ENCODE data around the gene SLC24A3.

SLC24A3 gene

DNA sequence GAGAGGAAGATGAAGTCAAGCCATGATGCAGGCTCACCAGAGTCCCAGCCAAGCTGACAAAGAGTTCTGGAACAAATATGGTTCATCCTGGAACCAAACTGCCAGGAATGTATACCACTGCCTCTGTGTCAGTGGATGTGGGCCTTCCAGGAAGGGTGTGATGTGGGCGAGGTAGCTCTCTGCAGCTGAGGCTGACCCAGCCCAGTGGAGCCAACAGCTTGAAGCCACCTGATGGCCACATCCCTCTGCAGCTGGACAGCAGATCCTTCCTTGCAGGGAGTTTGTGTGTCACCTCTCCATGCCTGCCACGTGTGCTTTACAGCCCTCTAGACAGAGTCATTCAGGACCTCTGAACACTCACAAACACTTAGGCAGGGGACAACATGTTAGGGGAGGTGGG is 403.6 kb downstream of the SLC24A3 start:
- Mint-ChIP-seq H3K27me3 (ENCODE audit: low read depth, poor library complexity) (peaks cover 11% of the 10 kb centered on the region), H3K4me1 (peaks cover 5% of the 10 kb centered on the region), H3K4me3 (no peak overlapping the region), H3K9me3 (no peaks in the 10 kb centered on the region), H3K27ac (no peak overlapping the region), H3K36me3 (ENCODE audit: low read depth) (no peaks in the 10 kb centered on the region)
- no peak for TF ChIP-seq CTCF (IDR thresholded peaks at IDR 0.05)
- no peak for DNase-seq

DNA sequence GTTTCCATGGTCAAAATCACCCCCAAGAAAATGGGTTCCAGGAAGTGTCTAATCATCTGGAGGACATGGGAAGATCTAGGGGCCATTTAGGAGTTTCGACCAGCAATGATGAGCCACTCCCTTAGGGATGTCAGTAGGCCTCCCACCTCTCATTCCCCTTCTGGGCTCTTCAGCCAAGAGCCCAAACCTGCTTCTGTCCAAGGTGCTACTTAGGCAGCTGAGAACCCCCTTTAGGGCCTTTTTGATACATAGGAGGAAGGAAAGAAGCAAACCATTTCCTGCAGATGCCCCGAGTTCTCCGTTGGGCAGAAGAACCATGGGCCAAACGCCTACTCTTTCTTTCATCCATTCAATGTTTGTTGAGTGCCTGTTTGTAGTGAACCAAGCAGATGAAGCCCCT is 404.2 kb downstream of the SLC24A3 start:
- no peaks in the 10 kb centered on the region for H3K9me3 Mint-ChIP-seq
- TF ChIP-seq CTCF (IDR thresholded peaks at IDR 0.05), result no peak
- no peak for DNase-seq
- no peak overlapping the region for H3K27ac Mint-ChIP-seq
- H3K36me3 Mint-ChIP-seq (ENCODE audit: low read depth), result no peaks in the 10 kb centered on the region
- peaks cover 5% of the 10 kb centered on the region for H3K4me1 Mint-ChIP-seq
- H3K27me3 Mint-ChIP-seq (ENCODE audit: low read depth, poor library complexity), result peaks cover 16% of the 10 kb centered on the region
- H3K4me3 Mint-ChIP-seq, result no peak overlapping the region

- no peak for DNase-seq
- Mint-ChIP-seq H3K9me3 (no peaks in the 10 kb centered on the region), H3K27me3 (ENCODE audit: low read depth, poor library complexity) (peaks cover 19% of the 10 kb centered on the region), H3K4me1 (no peaks in the 10 kb centered on the region), H3K27ac (no peak overlapping the region), H3K4me3 (no peak overlapping the region), H3K36me3 (ENCODE audit: low read depth) (no peaks in the 10 kb centered on the region)
- TF ChIP-seq CTCF (IDR thresholded peaks at IDR 0.05), result no peak
These were observed 404.8 kb downstream of the SLC24A3 start for GRCh38 chr20:19617256-19617655.

DNA sequence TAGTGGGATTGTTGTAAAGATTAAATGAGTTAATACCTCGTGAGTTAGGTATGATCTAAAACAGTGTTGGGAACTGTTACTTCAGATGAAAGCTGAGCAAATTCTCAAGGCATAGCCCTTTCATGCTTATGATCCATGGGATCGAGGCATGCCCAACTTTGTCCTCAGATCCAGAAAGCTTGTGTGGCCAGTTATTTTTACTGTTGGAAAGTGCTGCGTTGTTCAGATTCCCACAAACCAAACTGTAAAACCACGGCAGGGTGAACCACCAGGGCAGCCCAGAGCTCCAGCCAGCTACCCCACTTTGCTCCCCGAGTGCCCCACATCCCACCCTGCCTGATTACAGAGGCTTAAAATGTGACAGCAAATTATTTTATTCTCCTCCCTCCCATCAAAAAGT is 406.3 kb downstream of the SLC24A3 start:
- Mint-ChIP-seq H3K9me3 (peaks cover 4% of the 10 kb centered on the region), H3K36me3 (ENCODE audit: low read depth) (peaks cover 5% of the 10 kb centered on the region), H3K4me3 (no peak overlapping the region), H3K4me1 (no peaks in the 10 kb centered on the region), H3K27ac (no peak overlapping the region), H3K27me3 (ENCODE audit: low read depth, poor library complexity) (peaks cover 19% of the 10 kb centered on the region)
- TF ChIP-seq CTCF (IDR thresholded peaks at IDR 0.05), result no peak
- no peak for DNase-seq

- H3K9me3 Mint-ChIP-seq, result peaks cover 11% of the 10 kb centered on the region
- no peak for TF ChIP-seq CTCF (IDR thresholded peaks at IDR 0.05)
- H3K4me1 Mint-ChIP-seq, result no peaks in the 10 kb centered on the region
- peaks cover 19% of the 10 kb centered on the region for H3K27me3 Mint-ChIP-seq (ENCODE audit: low read depth, poor library complexity)
- no peak for DNase-seq
- H3K4me3 Mint-ChIP-seq, result no peak overlapping the region
- H3K27ac Mint-ChIP-seq, result no peak overlapping the region
- peaks cover 5% of the 10 kb centered on the region for H3K36me3 Mint-ChIP-seq (ENCODE audit: low read depth)
These were observed 407.5 kb downstream of the SLC24A3 start for GRCh38 chr20:19619904-19620430.

DNA sequence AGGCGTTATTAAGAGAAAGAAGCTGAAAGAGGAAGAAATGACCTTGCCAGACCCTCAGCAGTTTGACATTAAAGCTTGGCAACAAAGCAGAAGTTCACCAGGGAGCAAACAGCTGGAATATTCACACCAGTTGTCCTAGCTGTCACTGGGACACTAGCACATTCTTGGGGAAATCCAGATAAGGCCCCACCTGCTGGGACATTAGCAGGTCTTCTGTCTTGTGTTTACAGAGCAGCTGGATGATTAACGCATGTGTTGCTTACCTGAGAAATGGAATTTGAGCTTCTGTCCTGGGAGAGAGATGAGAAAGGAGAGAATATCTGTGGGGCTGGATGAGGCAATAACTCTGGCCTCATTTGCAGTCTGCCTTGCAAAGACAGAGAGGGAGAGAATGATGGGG is 408.0 kb downstream of the SLC24A3 start:
- H3K27me3 Mint-ChIP-seq (ENCODE audit: low read depth, poor library complexity), result peaks cover 19% of the 10 kb centered on the region
- no peak overlapping the region for H3K27ac Mint-ChIP-seq
- no peak overlapping the region for H3K4me3 Mint-ChIP-seq
- DNase-seq, result no peak
- TF ChIP-seq CTCF (IDR thresholded peaks at IDR 0.05), result no peak
- H3K4me1 Mint-ChIP-seq, result no peaks in the 10 kb centered on the region
- peaks cover 12% of the 10 kb centered on the region for H3K9me3 Mint-ChIP-seq
- H3K36me3 Mint-ChIP-seq (ENCODE audit: low read depth), result peaks cover 5% of the 10 kb centered on the region
